Left ventricle myocardium inferior (tissue), 1 donor: Measurements from ENCODE around the gene UBL7. TPM values are rescaled to one million over a fixed set of nuclear protein-coding genes. Genes with fewer than 3 reads are reported as not detected.

Experiments used
- DNase-seq: peaks from one replicate; pipeline ENCODE4 v3.0.0-alpha.2; 2020
- H3K27ac ChIP-seq: fragments of 200-600 bp; replicated peaks from 2 replicates; pipeline ENCODE4 v1.8.0; 2021
- H3K27me3 ChIP-seq: fragments of 200-600 bp; 2 replicates; pipeline ENCODE4 v1.8.0; 2021; ENCODE audit warnings: low read depth
- H3K36me3 ChIP-seq: fragments of 200-600 bp; 2 replicates; pipeline ENCODE4 v1.8.0; 2021
- H3K4me1 ChIP-seq: fragments of 200-600 bp; 2 replicates; pipeline ENCODE4 v1.8.0; 2021
- H3K4me3 ChIP-seq: fragments of 200-600 bp; 2 replicates; pipeline ENCODE4 v1.8.0; 2021; ENCODE audit warnings: mild to moderate bottlenecking, moderate library complexity
- H3K9me3 ChIP-seq: fragments of 200-600 bp; replicated peaks from 2 replicates; pipeline ENCODE4 v1.8.0; 2021
- CTCF ChIP-seq: fragments of 200-600 bp; IDR thresholded peaks from 2 replicates; pipeline ENCODE4 v1.8.0; 2021; ENCODE audit warnings: antibody characterized with exemption, mild to moderate bottlenecking, borderline replicate concordance
- intact Hi-C: fragments of 100-400 bp; cut with micrococcal nuclease; formaldehyde crosslinking; loops from one replicate; pipeline ENCODE4 v1.11.0; 2022
- total RNA-seq: library from RNA; stranded (reverse); fragmentation: NEBNext Ultra II Directional; extraction: Animal tissue kit (Norgen Biotek cat#: 25700); gene quantifications from one replicate; pipeline ENCODE4 v1.2.1, GENCODE V29; 2021
- donor health status: DM: no; HTN: yes; CAD: no; lungs with severe emphysema.

UBL7 gene
- total RNA-seq, 1 donor from 2014 or later: 52.3 TPM

GRCh38 chr15:74502301-74502700 is 41.3 kb upstream of the UBL7 start:
- no peaks in the 10 kb centered on the region for H3K4me1 ChIP-seq

GRCh38 chr15:74500401-74500800 is 39.4 kb upstream of the UBL7 start:
- Histone ChIP-seq H3K4me1 (no peaks in the 10 kb centered on the region), H3K27ac (no peak overlapping the region), H3K36me3 (no peaks in the 10 kb centered on the region), H3K4me3 (no peak overlapping the region), H3K27me3 (no peaks in the 10 kb centered on the region), H3K9me3 (no peaks in the 10 kb centered on the region)
- no peak for DNase-seq
- no peak for TF ChIP-seq CTCF
- intact Hi-C loops: no loop called here

More at GRCh38 chr15:74502301-74502700, 41.3 kb upstream of the UBL7 start:
- intact Hi-C loops: no loop called here
- no peak for DNase-seq
- Histone ChIP-seq H3K9me3 (no peaks in the 10 kb centered on the region), H3K36me3 (no peaks in the 10 kb centered on the region), H3K27ac (no peak overlapping the region), H3K4me3 (no peak overlapping the region), H3K27me3 (no peaks in the 10 kb centered on the region)
- no peak for TF ChIP-seq CTCF

DNA sequence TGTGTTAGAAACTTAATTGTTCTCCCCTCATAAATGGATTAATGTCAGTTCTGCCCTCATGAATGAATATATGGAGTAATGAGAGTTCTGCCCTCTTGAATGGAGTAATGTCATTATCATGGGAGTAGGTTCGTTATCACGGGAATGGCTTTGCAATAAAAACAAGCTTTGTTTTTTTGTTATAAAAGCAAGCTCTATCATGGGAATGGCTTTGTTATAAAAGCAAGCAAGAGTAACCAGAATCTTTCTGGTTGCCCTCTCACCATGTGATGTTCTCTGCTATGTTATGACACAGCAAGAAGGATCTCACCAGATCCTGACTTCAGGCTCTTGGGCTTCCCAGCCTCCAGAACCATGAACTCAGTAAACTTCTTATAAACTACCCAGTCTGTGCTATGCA is 38.4 kb upstream of the UBL7 start:
- H3K9me3 ChIP-seq: no peaks in the 10 kb centered on the region
- DNase-seq: no peak
- no peak overlapping the region for H3K4me3 ChIP-seq
- intact Hi-C loops: no loop called here
- no peaks in the 10 kb centered on the region for H3K27me3 ChIP-seq
- H3K4me1 ChIP-seq: no peaks in the 10 kb centered on the region
- H3K27ac ChIP-seq: no peak overlapping the region
- TF ChIP-seq CTCF: no peak
- H3K36me3 ChIP-seq: no peaks in the 10 kb centered on the region

DNA sequence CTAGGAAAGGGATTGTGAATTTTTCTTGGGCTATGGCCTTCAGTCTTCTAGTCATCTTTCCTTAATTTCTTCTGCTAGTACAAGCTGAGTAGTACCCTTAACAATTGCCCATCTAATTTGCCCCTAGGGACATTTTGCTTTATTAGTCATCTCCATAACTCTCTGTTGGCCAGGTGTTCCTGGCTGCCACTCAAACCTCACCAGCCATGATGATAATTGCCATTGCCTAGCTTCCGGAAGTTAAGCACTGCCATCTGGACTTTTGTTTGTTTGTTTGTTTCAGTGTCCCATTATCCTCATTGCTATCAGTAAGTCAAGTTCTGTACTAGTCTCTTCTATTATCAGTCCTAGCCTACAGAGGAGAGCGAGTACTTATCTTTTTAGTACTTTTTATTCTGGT is 36.6 kb upstream of the UBL7 start:
- Histone ChIP-seq H3K27ac (no peak overlapping the region), H3K27me3 (no peaks in the 10 kb centered on the region), H3K9me3 (no peaks in the 10 kb centered on the region), H3K4me1 (no peaks in the 10 kb centered on the region), H3K4me3 (no peak overlapping the region), H3K36me3 (no peaks in the 10 kb centered on the region)
- no peak for DNase-seq
- intact Hi-C loops: no loop called here
- TF ChIP-seq CTCF: no peak

DNA sequence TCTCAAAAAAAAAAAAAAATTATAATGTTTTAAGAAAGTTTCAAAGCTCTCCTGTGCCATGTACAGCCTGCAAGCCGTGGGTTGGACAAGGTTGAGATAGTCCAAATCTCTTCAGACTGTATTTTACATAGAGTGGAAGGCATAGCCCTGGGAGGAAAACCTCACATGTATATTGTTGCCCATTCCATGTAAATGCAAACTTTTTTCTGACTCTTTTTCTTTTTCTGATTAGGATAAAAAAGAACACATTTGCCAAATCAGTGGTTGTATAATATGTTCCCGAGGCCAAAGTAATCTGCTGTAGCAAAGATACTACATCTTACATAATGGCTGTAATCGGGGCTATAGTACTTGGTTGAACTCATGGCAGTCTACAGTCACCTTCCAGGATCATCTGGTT is 35.7 kb upstream of the UBL7 start:
- H3K4me1 ChIP-seq: no peaks in the 10 kb centered on the region
- DNase-seq: no peak
- no peaks in the 10 kb centered on the region for H3K36me3 ChIP-seq
- intact Hi-C loops: no loop called here
- H3K27me3 ChIP-seq: no peaks in the 10 kb centered on the region
- TF ChIP-seq CTCF: no peak
- H3K27ac ChIP-seq: no peak overlapping the region
- no peak overlapping the region for H3K4me3 ChIP-seq
- no peaks in the 10 kb centered on the region for H3K9me3 ChIP-seq

- no peaks in the 10 kb centered on the region for H3K36me3 ChIP-seq
- intact Hi-C loops: no loop called here
Observed at GRCh38 chr15:74490339-74490689, 29.4 kb upstream of the UBL7 start.

More at GRCh38 chr15:74490339-74490689, 29.4 kb upstream of the UBL7 start:
- no peak for TF ChIP-seq CTCF
- H3K27me3 ChIP-seq: no peaks in the 10 kb centered on the region
- H3K4me3 ChIP-seq: no peak overlapping the region
- H3K27ac ChIP-seq: no peak overlapping the region
- H3K9me3 ChIP-seq: no peaks in the 10 kb centered on the region
- DNase-seq: no peak
- H3K4me1 ChIP-seq: no peaks in the 10 kb centered on the region
